Measurements from ENCODE around the gene FRMD4B.

Gene FRMD4B

GRCh38 chr3:69249001-69249400 lies 136.9 kb downstream of the FRMD4B start:
- H3K4me3 ChIP-seq (ENCODE audit: low read depth, low read length) = no peak overlapping the region

GRCh38 chr3:69248436-69248835 lies 137.5 kb downstream of the FRMD4B start:
- no peak overlapping the region for H3K4me3 ChIP-seq (ENCODE audit: low read depth, low read length)
- no peak for TF ChIP-seq CTCF (IDR thresholded peaks at IDR 0.05; ENCODE audit: borderline replicate concordance, insufficient read depth, low read depth, low read length)

More at GRCh38 chr3:69249001-69249400, 136.9 kb downstream of the FRMD4B start:
- TF ChIP-seq CTCF (IDR thresholded peaks at IDR 0.05; ENCODE audit: borderline replicate concordance, insufficient read depth, low read depth, low read length) = no peak

- no peak overlapping the region for H3K4me3 ChIP-seq (ENCODE audit: low read depth, low read length)
- TF ChIP-seq CTCF (IDR thresholded peaks at IDR 0.05; ENCODE audit: borderline replicate concordance, insufficient read depth, low read depth, low read length) = no peak
Observed at GRCh38 chr3:69246612-69247011, 139.3 kb downstream of the FRMD4B start.

GRCh38 chr3:69244039-69244438 lies 141.8 kb downstream of the FRMD4B start:
- no peak overlapping the region for H3K4me3 ChIP-seq (ENCODE audit: low read depth, low read length)
- TF ChIP-seq CTCF (IDR thresholded peaks at IDR 0.05; ENCODE audit: borderline replicate concordance, insufficient read depth, low read depth, low read length) = no peak

GRCh38 chr3:69241769-69242168 lies 144.1 kb downstream of the FRMD4B start:
- H3K4me3 ChIP-seq (ENCODE audit: low read depth, low read length) = no peak overlapping the region
- no peak for TF ChIP-seq CTCF (IDR thresholded peaks at IDR 0.05; ENCODE audit: borderline replicate concordance, insufficient read depth, low read depth, low read length)

GRCh38 chr3:69240651-69241568 lies 145.0 kb downstream of the FRMD4B start:
- no peak for TF ChIP-seq CTCF (IDR thresholded peaks at IDR 0.05; ENCODE audit: borderline replicate concordance, insufficient read depth, low read depth, low read length)
- H3K4me3 ChIP-seq (ENCODE audit: low read depth, low read length) = no peak overlapping the region

GRCh38 chr3:69239063-69239462 lies 146.8 kb downstream of the FRMD4B start:
- no peak for TF ChIP-seq CTCF (IDR thresholded peaks at IDR 0.05; ENCODE audit: borderline replicate concordance, insufficient read depth, low read depth, low read length)
- H3K4me3 ChIP-seq (ENCODE audit: low read depth, low read length) = no peak overlapping the region

Measured in GM12875 (cell line).